Measurements from ENCODE around the gene DDX10. TPM values are rescaled to one million over a fixed set of nuclear protein-coding genes. Genes with fewer than 3 reads are reported as not detected.

The DDX10 gene
- total and polyA plus RNA-seq, 7 donors = 10.0 to 18.0 (median 11.4) TPM

- peaks cover 0 to 12% of the 10 kb centered on the region in 2 donors for H3K36me3 ChIP-seq (ENCODE audit: insufficient read depth in 1 of 2, low read depth in 1 of 2)
- no peak overlapping the region for H3K27ac ChIP-seq
- no peak for TF ChIP-seq CTCF (IDR thresholded peaks at IDR 0.05)
- no peak for ATAC-seq
- H3K4me1 ChIP-seq = no peaks in the 10 kb centered on the region
- intact Hi-C loops (cut with DNase I) = no loop called here
- 83 to 95% (median 88%) methylated on average over 3 of the region's 3 CpGs for WGBS, 3 donors
- H3K4me3 ChIP-seq = no peak overlapping the region
- H3K27me3 ChIP-seq (ENCODE audit: insufficient read depth in 3 of 3, low read length in 2 of 3) = no peaks in the 10 kb centered on the region
- DNase-seq = no peak
- no peaks in the 10 kb centered on the region for H3K9me3 ChIP-seq
Measured at GRCh38 chr11:108945341-108945740, 280.5 kb downstream of the DDX10 start.

- TF ChIP-seq CTCF (IDR thresholded peaks at IDR 0.05) = no peak
- intact Hi-C loops (cut with DNase I) = no loop called here
- 94% methylated on average over 7 of the region's 7 CpGs for WGBS, 3 donors
Measured at GRCh38 chr11:108947654-108948570, 283.0 kb downstream of the DDX10 start.

GRCh38 chr11:108958368-108959104, 293.7 kb downstream of the DDX10 start:
- Histone ChIP-seq H3K9me3 (no peaks in the 10 kb centered on the region), H3K4me1 (no peaks in the 10 kb centered on the region), H3K27me3 (ENCODE audit: insufficient read depth in 3 of 3, low read length in 2 of 3) (no peaks in the 10 kb centered on the region), H3K27ac (no peak overlapping the region), H3K4me3 (no peak overlapping the region), H3K36me3 (ENCODE audit: insufficient read depth in 1 of 2, low read depth in 1 of 2) (no peaks in the 10 kb centered on the region)
- DNase-seq = no peak
- no peak for TF ChIP-seq CTCF (IDR thresholded peaks at IDR 0.05)
- no peak for ATAC-seq
- WGBS, 3 donors = 83 to 87% (median 84%) methylated on average over 7 of the region's 7 CpGs
- intact Hi-C loops (cut with DNase I) = no loop called here

More at GRCh38 chr11:108947654-108948570, 283.0 kb downstream of the DDX10 start:
- no peak for DNase-seq
- Histone ChIP-seq H3K4me1 (no peaks in the 10 kb centered on the region), H3K9me3 (no peaks in the 10 kb centered on the region), H3K36me3 (ENCODE audit: insufficient read depth in 1 of 2, low read depth in 1 of 2) (no peaks in the 10 kb centered on the region), H3K4me3 (no peak overlapping the region), H3K27me3 (ENCODE audit: insufficient read depth in 3 of 3, low read length in 2 of 3) (no peaks in the 10 kb centered on the region), H3K27ac (no peak overlapping the region)
- no peak for ATAC-seq

GRCh38 chr11:108959105-108959761, 294.4 kb downstream of the DDX10 start:
- WGBS, 3 donors = 57 to 77% (median 74%) methylated on average over 4 of the region's 4 CpGs

More at GRCh38 chr11:108959105-108959761, 294.4 kb downstream of the DDX10 start:
- Histone ChIP-seq H3K36me3 (ENCODE audit: insufficient read depth in 1 of 2, low read depth in 1 of 2) (no peaks in the 10 kb centered on the region), H3K27me3 (ENCODE audit: insufficient read depth in 3 of 3, low read length in 2 of 3) (no peaks in the 10 kb centered on the region), H3K4me1 (no peaks in the 10 kb centered on the region), H3K4me3 (no peak overlapping the region), H3K27ac (no peak overlapping the region), H3K9me3 (no peaks in the 10 kb centered on the region)
- intact Hi-C loops (cut with DNase I) = no loop called here
- ATAC-seq (no peak), DNase-seq (no peak)
- no peak for TF ChIP-seq CTCF (IDR thresholded peaks at IDR 0.05)

All from psoas muscle (tissue), 8 donors.